Left renal cortex interstitium (tissue), 4 donors: ENCODE data around the gene ARHGEF6. TPM values are rescaled to one million over a fixed set of nuclear protein-coding genes. Genes with fewer than 3 reads are reported as not detected.
"Not testable (repeated sequence)": the region's sequence is repeated elsewhere in the genome, so short reads cannot be mapped to it uniquely, and the experiment has no call there.

Experiments
- DNase-seq, 4 donors: peaks; one replicate each; pipeline ENCODE4 v3.0.0-alpha.2; 2013; ENCODE audit warnings: low read depth in 4 of 4, low spot score in 2 of 4, missing footprints in 1 of 4
- polyA plus RNA-seq, 4 donors: library from polyadenylated mRNA; unstranded; fragments of 120-200 nt; gene quantifications; one replicate each; pipeline ENCODE4 v1.2.1, GENCODE V29; 2013; ENCODE audit not compliant: insufficient read length in 4 of 4

The ARHGEF6 gene
- polyA plus RNA-seq, 4 donors = 11.5 to 15.8 (median 13.0) TPM

- no peak for DNase-seq
Measured at GRCh38 chrX:136789856-136790255, 9.1 kb upstream of the ARHGEF6 start.

GRCh38 chrX:136784231-136784630, 3.5 kb upstream of the ARHGEF6 start:
- DNase-seq = no peak

GRCh38 chrX:136783159-136783558, 2.4 kb upstream of the ARHGEF6 start:
- no peak for DNase-seq

GRCh38 chrX:136781180-136781797, 557 bp upstream of the ARHGEF6 start:
- DNase-seq = no peak

GRCh38 chrX:136780241-136780640, 491 bp downstream of the ARHGEF6 start:
- DNase-seq = no peak

GRCh38 chrX:136779346-136779781, 1.4 kb downstream of the ARHGEF6 start:
- DNase-seq = no peak

GRCh38 chrX:136778916-136779315, 1.8 kb downstream of the ARHGEF6 start:
- DNase-seq = no peak

GRCh38 chrX:136778020-136778419, 2.7 kb downstream of the ARHGEF6 start:
- no peak for DNase-seq

- no peak for DNase-seq
Measured at GRCh38 chrX:136773648-136774047, 7.1 kb downstream of the ARHGEF6 start.

- DNase-seq = not testable (repeated sequence)
Measured at GRCh38 chrX:136771869-136772268, 8.9 kb downstream of the ARHGEF6 start.

- DNase-seq = no peak
Measured at GRCh38 chrX:136768469-136769084, 12.2 kb downstream of the ARHGEF6 start.

GRCh38 chrX:136767104-136767941, 13.4 kb downstream of the ARHGEF6 start:
- peak in 2 of 4 donors; percentile 34 to 38 for DNase-seq

- DNase-seq = no peak
Measured at GRCh38 chrX:136766785-136767103, 14.0 kb downstream of the ARHGEF6 start.

- DNase-seq = no peak
Measured at GRCh38 chrX:136765821-136766356, 14.8 kb downstream of the ARHGEF6 start.

- DNase-seq = no peak
Measured at GRCh38 chrX:136764206-136764605, 16.5 kb downstream of the ARHGEF6 start.

GRCh38 chrX:136762820-136763452, 17.8 kb downstream of the ARHGEF6 start:
- no peak for DNase-seq

GRCh38 chrX:136761421-136761820, 19.3 kb downstream of the ARHGEF6 start:
- DNase-seq = no peak

GRCh38 chrX:136759968-136760367, 20.8 kb downstream of the ARHGEF6 start:
- DNase-seq = no peak

GRCh38 chrX:136755411-136755810, 25.3 kb downstream of the ARHGEF6 start:
- DNase-seq = no peak

- DNase-seq = no peak
Measured at GRCh38 chrX:136754651-136755050, 26.1 kb downstream of the ARHGEF6 start.

- DNase-seq = no peak
Measured at GRCh38 chrX:136752796-136753195, 27.9 kb downstream of the ARHGEF6 start.
